GM12873 (cell line): Measurements from ENCODE around the gene GPR39.

ENCODE experiments used
- TF ChIP-seq, protein P1 (sequence below): IDR thresholded peaks from 2 replicates; pipeline ENCODE4 v1.5.1; 2012; ENCODE audit warnings: low read depth, mild to moderate bottlenecking, moderate library complexity, low read length, control low read depth; ENCODE audit not compliant: insufficient read depth; ENCODE audit errors: missing control alignments

GPR39 gene

DNA sequence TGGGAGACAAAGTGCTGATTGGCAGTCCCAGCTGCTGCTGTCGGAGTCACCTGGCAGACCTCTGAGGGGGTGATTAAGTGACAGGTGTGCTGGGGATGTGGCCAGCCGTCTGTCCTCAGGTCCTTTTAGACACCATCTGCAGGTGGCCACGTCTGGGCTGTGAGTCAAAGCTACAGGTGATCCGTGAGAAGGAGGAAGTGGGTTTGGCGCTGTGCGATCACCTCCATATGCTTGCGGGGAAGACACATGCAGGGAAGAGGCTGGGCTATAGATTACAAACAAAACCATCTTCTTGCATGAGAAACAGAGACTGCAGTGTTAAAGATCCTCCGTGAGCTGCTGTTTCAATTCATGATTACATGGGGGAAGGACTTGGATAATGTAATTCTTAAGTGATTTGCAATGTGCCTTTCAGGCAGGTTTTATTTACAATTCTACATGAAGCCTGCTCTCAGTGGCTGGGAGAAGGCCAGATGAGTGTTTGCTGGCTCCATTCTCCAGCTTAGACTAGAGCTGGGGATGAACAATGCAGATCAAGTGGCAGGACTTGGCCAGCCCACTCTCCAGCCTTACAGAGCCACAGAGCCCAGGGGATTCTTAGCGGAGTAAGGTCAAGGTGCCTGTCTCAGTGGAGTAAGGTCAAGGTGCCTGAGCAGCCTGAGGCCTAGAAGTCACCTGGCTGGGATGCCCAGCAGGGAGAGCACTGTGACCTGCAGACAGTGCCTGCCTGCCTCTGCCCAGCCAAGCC, 165.6 kb downstream of the GPR39 start:
- TF ChIP-seq, protein P1, sequence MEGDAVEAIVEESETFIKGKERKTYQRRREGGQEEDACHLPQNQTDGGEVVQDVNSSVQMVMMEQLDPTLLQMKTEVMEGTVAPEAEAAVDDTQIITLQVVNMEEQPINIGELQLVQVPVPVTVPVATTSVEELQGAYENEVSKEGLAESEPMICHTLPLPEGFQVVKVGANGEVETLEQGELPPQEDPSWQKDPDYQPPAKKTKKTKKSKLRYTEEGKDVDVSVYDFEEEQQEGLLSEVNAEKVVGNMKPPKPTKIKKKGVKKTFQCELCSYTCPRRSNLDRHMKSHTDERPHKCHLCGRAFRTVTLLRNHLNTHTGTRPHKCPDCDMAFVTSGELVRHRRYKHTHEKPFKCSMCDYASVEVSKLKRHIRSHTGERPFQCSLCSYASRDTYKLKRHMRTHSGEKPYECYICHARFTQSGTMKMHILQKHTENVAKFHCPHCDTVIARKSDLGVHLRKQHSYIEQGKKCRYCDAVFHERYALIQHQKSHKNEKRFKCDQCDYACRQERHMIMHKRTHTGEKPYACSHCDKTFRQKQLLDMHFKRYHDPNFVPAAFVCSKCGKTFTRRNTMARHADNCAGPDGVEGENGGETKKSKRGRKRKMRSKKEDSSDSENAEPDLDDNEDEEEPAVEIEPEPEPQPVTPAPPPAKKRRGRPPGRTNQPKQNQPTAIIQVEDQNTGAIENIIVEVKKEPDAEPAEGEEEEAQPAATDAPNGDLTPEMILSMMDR: no peak

DNA sequence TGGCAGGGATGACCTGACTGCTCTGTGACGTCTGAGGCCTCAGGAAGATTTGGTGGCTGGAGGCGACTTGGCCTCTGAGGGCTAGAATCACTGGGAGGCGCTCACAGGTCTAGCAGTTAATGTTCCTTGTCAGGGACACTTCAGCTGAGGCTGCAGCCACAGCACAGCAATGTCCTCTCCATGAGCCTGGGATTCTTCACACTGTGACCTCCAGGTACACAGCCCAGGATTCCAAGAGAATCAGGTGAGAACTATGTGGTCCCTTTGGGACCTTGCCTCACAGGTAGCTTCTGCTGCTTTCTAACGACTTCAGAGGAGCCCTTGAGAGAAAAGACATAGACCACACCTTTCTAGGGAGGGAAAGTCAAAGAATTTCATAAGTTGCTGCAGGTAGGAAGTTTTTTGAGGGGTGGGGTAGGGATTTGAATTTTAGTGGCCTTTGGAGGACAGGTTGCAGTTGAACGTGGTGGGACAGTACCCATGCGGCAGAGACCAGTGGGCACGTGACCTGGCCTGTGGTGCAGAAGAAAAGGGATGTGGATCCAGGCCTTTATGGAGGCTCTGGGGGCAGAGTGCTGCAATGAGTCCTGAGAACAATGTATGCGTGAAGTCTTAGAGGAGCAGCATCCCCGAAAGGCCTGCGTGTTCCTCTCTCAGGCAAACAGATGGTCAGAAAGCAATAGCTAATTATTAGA, 167.2 kb downstream of the GPR39 start:
- TF ChIP-seq, protein P1: no peak

DNA sequence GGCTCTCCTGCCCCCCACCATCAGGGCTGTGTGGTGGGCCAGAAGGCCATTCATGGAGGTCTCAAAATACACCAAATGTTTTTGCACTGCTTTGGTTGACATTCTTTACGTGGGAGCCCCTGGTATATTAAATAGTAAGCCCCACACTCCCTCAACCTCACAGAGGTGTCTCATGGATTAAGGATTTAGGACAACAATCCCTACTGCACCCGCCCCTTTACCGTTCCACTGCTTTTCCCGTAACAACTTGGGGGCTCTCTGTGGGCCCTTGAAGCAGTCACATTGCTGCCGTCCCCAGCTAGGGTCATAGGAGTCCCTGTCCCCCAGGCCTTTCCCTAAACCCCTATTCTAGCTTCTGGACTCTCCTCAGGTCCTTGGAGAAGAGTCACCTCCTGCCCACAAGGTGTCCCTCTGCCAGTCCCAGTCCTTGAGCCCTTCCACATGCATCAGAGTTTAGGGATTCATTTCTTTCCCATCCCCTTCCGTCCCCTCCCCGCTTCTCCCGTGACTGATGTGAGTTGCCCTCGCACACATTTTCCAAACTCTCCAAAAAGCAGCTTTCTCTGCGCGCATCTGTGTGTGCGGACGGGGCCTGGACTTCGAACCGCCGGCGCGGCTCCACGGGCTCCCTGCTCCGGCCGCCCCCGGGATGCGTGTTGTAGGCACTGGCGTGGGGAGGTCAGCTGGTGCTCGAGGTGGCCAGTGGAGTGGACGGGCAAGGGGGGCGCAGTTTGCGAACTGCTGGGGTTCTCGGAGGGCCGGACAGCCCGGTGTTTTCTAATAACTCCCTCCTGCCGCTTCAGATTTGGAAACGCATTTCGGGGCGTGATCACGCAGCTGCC, 168.6 kb downstream of the GPR39 start:
- TF ChIP-seq, protein P1: no peak

DNA sequence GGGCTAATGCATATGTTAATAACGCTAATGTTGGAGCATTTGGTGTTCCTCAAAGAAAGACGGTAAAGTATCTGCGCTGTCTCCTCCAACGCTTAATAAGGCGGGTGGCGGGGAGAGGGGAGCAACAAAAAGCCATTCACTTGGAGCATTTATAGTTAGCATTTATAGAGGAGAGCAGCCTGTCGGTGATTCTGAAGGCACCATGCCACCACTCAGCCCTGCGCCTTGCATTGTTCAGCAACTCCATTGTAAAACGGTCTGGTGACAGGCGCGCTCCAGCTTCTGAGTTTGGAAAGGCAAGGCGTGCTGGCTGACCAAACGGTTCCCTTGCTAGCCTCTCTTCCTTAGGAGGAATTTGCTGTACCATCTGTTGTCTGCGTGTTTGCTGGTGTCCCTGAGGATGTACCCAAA, 169.5 kb downstream of the GPR39 start:
- TF ChIP-seq, protein P1: no peak

DNA sequence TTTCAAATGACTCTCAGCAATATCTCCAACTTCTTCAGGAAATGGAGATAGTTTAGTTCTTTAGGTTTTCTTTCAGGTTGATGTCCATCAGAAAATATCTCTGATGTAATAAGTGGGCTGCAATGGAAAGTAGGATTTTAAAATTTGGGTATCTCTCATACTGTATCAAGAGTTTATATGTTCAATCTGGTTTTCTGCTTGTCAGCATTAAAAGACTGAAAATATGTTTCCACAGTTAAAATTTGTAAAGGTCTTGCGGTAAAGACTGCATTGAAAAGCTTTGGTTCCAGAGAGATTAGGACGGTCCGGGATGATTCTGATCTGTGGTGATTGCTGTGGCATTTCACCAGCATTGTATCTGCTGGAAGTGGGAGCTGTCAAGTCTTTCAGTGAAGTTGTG, 170.2 kb downstream of the GPR39 start:
- TF ChIP-seq, protein P1: no peak

DNA sequence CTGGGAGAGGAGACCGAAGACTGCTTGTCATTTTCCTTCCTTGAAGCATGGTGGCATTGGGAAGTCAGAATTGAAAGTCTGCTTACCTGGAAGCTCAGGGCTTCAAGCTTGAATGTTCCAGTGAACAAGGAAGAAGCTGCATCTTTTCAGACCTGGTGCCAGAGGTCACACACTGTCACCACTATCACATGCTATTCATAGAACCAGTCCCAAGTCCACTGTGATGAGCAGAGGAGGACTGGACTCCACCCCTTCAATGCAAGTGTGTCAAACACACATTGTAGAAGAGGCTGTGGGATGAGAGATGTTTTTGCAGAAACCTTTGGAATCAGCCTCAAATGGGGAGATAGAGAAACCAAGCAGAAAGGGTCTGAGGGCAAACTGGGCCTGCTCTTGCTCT, 172.0 kb downstream of the GPR39 start:
- TF ChIP-seq, protein P1: no peak
